Breast epithelium (tissue), 4 donors: Measurements from ENCODE around the gene NOTUM. TPM values are rescaled to one million over a fixed set of nuclear protein-coding genes. Genes with fewer than 3 reads are reported as not detected.

Experiments used
- DNase-seq, 2 donors: peaks; one replicate each; pipeline ENCODE4 v3.0.0-alpha.2; 2019; ENCODE audit warnings: low spot score in 2 of 2
- H3K27ac ChIP-seq, 2 donors: fragments of 200-600 bp; sonication (generic) in 1 of 2; one replicate each; pipeline ENCODE4 v1.5.1; 2016 to 2019; ENCODE audit warnings: mild to moderate bottlenecking in 1 of 2
- H3K27me3 ChIP-seq, 2 donors: fragments of 200-600 bp; sonication (generic) in 1 of 2; one replicate each; pipeline versions ENCODE4 v1.5.1 to v1.6.0; 2017 to 2019; ENCODE audit warnings: control low read depth in 1 of 2, mild to moderate bottlenecking in 1 of 2
- H3K36me3 ChIP-seq: fragments of 200-600 bp; one replicate; pipeline ENCODE4 v1.5.1; 2019
- H3K4me1 ChIP-seq, 2 donors: fragments of 200-600 bp; sonication (generic); one replicate each; pipeline ENCODE4 v1.5.1; 2016 to 2019; ENCODE audit warnings: control low read depth in 1 of 2
- H3K4me3 ChIP-seq, 3 donors: fragments of 200-600 bp; sonication (generic); 1 replicate in 2 of 3; 2 replicates in 1 of 3; pipeline ENCODE4 v1.5.1; 2016 to 2019; ENCODE audit warnings: mild to moderate bottlenecking in 3 of 3, moderate library complexity in 2 of 3
- H3K9me3 ChIP-seq, 2 donors: fragments of 200-600 bp; sonication (generic) in 1 of 2; one replicate each; pipeline ENCODE4 v1.5.1; 2016 to 2019; ENCODE audit warnings: control low read depth in 1 of 2
- CTCF ChIP-seq, 3 donors: fragments of 450-650 bp; IDR thresholded peaks; one replicate each; pipeline ENCODE4 v1.5.1; 2016 to 2017; ENCODE audit warnings: antibody characterized with exemption in 3 of 3, mild to moderate bottlenecking in 3 of 3, moderate library complexity in 3 of 3
- POLR2A ChIP-seq: fragments of 450-650 bp; IDR thresholded peaks from one replicate; pipeline ENCODE4 v1.6.1; 2016; ENCODE audit warnings: antibody characterized with exemption, mild to moderate bottlenecking, moderate library complexity
- POLR2AphosphoS5 ChIP-seq, 3 donors: sonication (generic); formaldehyde crosslinking; IDR thresholded peaks; one replicate each; pipeline ENCODE4 v1.6.1; 2017; ENCODE audit warnings: antibody characterized with exemption in 3 of 3
- intact Hi-C: fragments of 100-400 bp; cut with DNase I; formaldehyde crosslinking; loops from one replicate; pipeline ENCODE4 v1.15.1; 2023; ENCODE audit warnings: low total_unique reads
- total RNA-seq, 3 donors: library from RNA; depleted of rRNA; stranded (reverse); fragments of >200 nt; gene quantifications; one replicate each; pipeline ENCODE4 v1.1.0, GENCODE V29; 2016

NOTUM gene
- total RNA-seq, 3 donors from 2014 or later, result 0.29 TPM; not detected in 2

GRCh38 chr17:81964081-81964849 is 3.3 kb upstream of the NOTUM start:
- TF ChIP-seq POLR2AphosphoS5 (IDR thresholded peaks at IDR 0.05), result no peak
- TF ChIP-seq POLR2A, result no peak
- no peak for TF ChIP-seq CTCF (IDR thresholded peaks at IDR 0.05)
- H3K9me3 ChIP-seq, result no peaks in the 10 kb centered on the region
- no peak overlapping the region for H3K4me3 ChIP-seq
- H3K4me1 ChIP-seq, result peaks cover 11 to 20% of the 10 kb centered on the region in 2 donors
- no peaks in the 10 kb centered on the region for H3K36me3 ChIP-seq
- no peak overlapping the region for H3K27ac ChIP-seq
- intact Hi-C loops, result no loop called here
- H3K27me3 ChIP-seq, result peaks cover 16 to 36% of the 10 kb centered on the region in 2 donors
- no peak for DNase-seq

DNA sequence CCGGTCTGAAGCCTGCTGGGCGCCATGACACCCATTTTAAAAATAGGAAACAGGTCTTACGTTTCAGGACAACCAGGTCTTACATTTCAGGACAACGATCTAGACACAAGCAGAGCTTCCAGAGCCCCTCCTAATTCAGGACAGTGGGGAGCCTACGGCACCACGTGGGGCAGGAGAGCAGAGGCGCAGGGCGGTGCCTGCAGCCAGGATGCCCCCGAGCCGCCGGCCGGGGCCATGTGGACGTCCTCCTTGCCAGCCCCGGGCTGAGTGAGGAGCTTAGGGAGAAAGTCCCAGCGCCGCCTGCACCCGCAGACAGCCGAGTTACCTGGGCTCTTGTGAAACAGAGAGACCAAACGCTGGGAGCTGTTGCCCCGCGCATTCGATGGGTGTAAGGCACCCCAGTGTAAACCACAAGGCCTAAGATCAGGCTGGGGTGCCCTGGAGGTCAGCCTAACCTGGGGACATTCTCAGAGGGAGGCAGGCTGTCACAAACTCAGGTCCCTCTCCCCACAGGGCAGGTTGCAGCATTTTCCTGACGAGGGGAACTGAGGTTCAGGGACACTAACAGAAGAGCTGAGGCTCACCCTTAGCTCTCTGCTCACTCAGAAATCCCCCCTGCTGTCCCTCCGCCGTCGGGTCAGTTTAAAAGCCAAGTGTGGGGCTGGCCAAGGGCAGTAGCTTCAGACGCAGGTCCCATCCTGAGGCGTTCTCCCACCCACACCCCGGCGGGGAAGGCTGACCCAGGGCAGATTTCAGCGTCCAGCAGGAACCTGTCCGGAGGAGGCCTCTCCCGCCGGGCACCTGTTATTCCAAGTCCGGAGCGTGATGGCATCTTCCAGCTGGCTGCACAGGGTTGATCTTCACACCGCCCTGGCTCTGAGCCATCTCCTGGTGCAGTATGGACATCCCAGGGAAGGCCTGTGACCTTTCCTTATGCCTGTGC is 1.8 kb upstream of the NOTUM start:
- Histone ChIP-seq H3K36me3 (no peaks in the 10 kb centered on the region), H3K4me1 (peaks cover 2 to 17% of the 10 kb centered on the region in 2 donors), H3K9me3 (no peaks in the 10 kb centered on the region), H3K4me3 (no peak overlapping the region), H3K27ac (no peak overlapping the region), H3K27me3 (peaks cover 22 to 51% of the 10 kb centered on the region in 2 donors)
- intact Hi-C loops, result loop anchor here (2.0 kb wide), 1 partner anchor 60 kb away; the partner anchor contains the start of genes CENPX and LRRC45
- TF ChIP-seq CTCF (IDR thresholded peaks at IDR 0.05) (no peak), POLR2A (no peak), POLR2AphosphoS5 (IDR thresholded peaks at IDR 0.05) (no peak)
- no peak for DNase-seq

GRCh38 chr17:81961521-81962498 is 823 bp upstream of the NOTUM start:
- no peak overlapping the region for H3K27ac ChIP-seq
- no peak for DNase-seq
- TF ChIP-seq POLR2AphosphoS5 (IDR thresholded peaks at IDR 0.05) (no peak), CTCF (IDR thresholded peaks at IDR 0.05) (no peak), POLR2A (no peak)
- no peaks in the 10 kb centered on the region for H3K9me3 ChIP-seq
- peak overlapping the region in 1 of 3 donors; percentile 68 for H3K4me3 ChIP-seq
- H3K36me3 ChIP-seq, result no peaks in the 10 kb centered on the region
- H3K27me3 ChIP-seq, result peaks cover 22 to 60% of the 10 kb centered on the region in 2 donors
- H3K4me1 ChIP-seq, result peaks cover 0 to 12% of the 10 kb centered on the region in 2 donors
- intact Hi-C loops, result loop anchor here (2.0 kb wide), 1 partner anchor 61 kb away; the partner anchor contains the start of genes CENPX and LRRC45

DNA sequence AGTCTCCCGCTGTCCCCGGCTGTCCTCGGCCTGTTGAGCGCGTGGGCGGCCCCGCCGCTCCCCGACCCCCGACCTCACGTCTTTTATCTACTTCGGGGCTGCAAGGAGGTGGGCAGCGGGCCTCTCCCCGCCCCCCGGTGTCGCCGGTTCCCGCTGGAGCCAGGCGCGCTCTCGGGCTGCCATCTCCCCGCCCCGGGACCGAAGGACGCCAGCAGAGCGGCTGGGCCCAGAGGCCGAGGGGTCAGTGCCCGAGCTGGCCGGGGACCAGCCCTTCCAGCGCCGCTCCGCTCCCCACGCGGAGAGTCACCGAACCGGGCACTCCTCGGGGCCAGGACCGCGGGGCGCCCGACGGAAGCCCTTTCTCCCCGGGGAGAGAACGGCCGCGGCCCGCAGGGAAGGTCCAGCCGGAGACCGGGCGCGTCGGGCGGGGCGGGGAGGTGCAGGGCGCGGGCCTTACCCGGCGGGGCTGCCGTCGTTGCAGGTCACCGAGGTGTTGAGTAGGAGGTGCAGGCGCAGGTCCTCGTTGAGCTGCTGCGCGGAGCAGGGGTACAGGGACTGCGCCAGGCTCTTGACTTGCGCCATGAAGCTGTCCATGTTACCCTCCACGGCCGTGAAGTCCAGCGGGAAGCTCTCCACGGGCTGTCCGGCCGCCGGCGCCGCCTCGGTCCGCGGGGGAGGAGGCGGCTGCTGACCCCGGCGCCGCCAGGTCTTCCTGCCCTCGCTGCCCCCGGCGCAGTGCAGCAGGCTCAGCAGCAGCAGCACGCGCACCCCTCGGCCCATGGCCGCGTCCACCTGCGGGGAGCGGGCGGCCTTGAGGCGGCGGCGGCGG is 643 bp downstream of the NOTUM start:
- peaks cover 22 to 64% of the 10 kb centered on the region in 2 donors for H3K27me3 ChIP-seq
- no peak overlapping the region for H3K27ac ChIP-seq
- H3K4me1 ChIP-seq, result peaks cover 0 to 12% of the 10 kb centered on the region in 2 donors
- intact Hi-C loops, result no loop called here
- H3K36me3 ChIP-seq, result no peaks in the 10 kb centered on the region
- H3K9me3 ChIP-seq, result no peaks in the 10 kb centered on the region
- no peak for TF ChIP-seq POLR2AphosphoS5 (IDR thresholded peaks at IDR 0.05)
- TF ChIP-seq CTCF (IDR thresholded peaks at IDR 0.05), result no peak
- no peak for TF ChIP-seq POLR2A
- peak overlapping the region; percentile 25 to 68 (median 40) for H3K4me3 ChIP-seq
- no peak for DNase-seq
